HepG2 (cell line): ENCODE results near the gene NAB2.

Experiments
- CTCF ChIP-seq: sonication (generic); formaldehyde crosslinking; IDR thresholded peaks from 2 replicates; pipeline ENCODE4 v1.5.0; 2020; ENCODE audit warnings: mild to moderate bottlenecking, missing genetic modification reagents, moderate library complexity
- POLR2A ChIP-seq, 2 experiments: IDR thresholded peaks; 2 replicates each; pipeline ENCODE4 v1.6.1; 2011; ENCODE audit warnings: low read depth in 2 of 2, low read length in 2 of 2, mild to moderate bottlenecking in 1 of 2, moderate library complexity in 1 of 2; ENCODE audit not compliant: insufficient read depth in 1 of 2
- RAD21 ChIP-seq: fragments of 450-650 bp; formaldehyde crosslinking; IDR thresholded peaks from 2 replicates; pipeline ENCODE4 v1.5.0; 2020; ENCODE audit warnings: mild to moderate bottlenecking

GRCh38 chr12:57141249-57141648 lies 52.3 kb downstream of the NAB2 start:
- TF ChIP-seq CTCF: no peak
- TF ChIP-seq POLR2A (IDR thresholded peaks at IDR 0.05; ENCODE audit: insufficient read depth in 1 of 2, low read depth in 2 of 2, low read length in 2 of 2): no peak
- TF ChIP-seq RAD21 (CRISPR knock-in tag): no peak
